ENCODE results near the gene PRR19. TPM values are rescaled to one million over a fixed set of nuclear protein-coding genes. Genes with fewer than 3 reads are reported as not detected.
"Not testable (repeated sequence)": the region's sequence is repeated elsewhere in the genome, so short reads cannot be mapped to it uniquely, and the experiment has no call there.

Gene PRR19
- polyA plus RNA-seq, 2 donors = 0.81 to 1.1 TPM

GRCh38 chr19:42331333-42331732 is 29.4 kb downstream of the PRR19 start:
- not testable (repeated sequence) for H3K36me3 ChIP-seq (ENCODE audit: control insufficient read depth in 2 of 2, insufficient read depth in 2 of 2, low read length in 1 of 2); H3K27ac ChIP-seq (ENCODE audit: low read depth in 2 of 2, low read length in 1 of 2); H3K9me3 ChIP-seq (ENCODE audit: control insufficient read depth in 2 of 2, insufficient read depth in 1 of 2, low read depth in 1 of 2, low read length in 1 of 2); H3K4me1 ChIP-seq (ENCODE audit: control insufficient read depth in 2 of 2, insufficient read depth in 2 of 2, low read length in 1 of 2); H3K4me3 ChIP-seq (ENCODE audit: low read depth in 1 of 2, low read length in 2 of 2); H3K27me3 ChIP-seq (ENCODE audit: control insufficient read depth in 1 of 2, insufficient read depth in 2 of 2, low read length in 2 of 2)
- WGBS, 2 donors = 87 to 89% methylated on average over 3 of the region's 3 CpGs

GRCh38 chr19:42332059-42332458 is 30.1 kb downstream of the PRR19 start:
- WGBS, 2 donors = 89 to 93% methylated on average over 6 of the region's 6 CpGs
- H3K36me3 ChIP-seq (ENCODE audit: control insufficient read depth in 2 of 2, insufficient read depth in 2 of 2, low read length in 1 of 2) = peaks cover 8 to 14% of the 10 kb centered on the region in 2 donors

GRCh38 chr19:42333018-42333417 is 31.1 kb downstream of the PRR19 start:
- WGBS, 2 donors = 92 to 96% methylated on average over 3 of the region's 3 CpGs
- no peaks in the 10 kb centered on the region for H3K4me1 ChIP-seq (ENCODE audit: control insufficient read depth in 2 of 2, insufficient read depth in 2 of 2, low read length in 1 of 2)
- no peak overlapping the region for H3K27ac ChIP-seq (ENCODE audit: low read depth in 2 of 2, low read length in 1 of 2)
- peaks cover 9 to 14% of the 10 kb centered on the region in 2 donors for H3K36me3 ChIP-seq (ENCODE audit: control insufficient read depth in 2 of 2, insufficient read depth in 2 of 2, low read length in 1 of 2)
- no peaks in the 10 kb centered on the region for H3K9me3 ChIP-seq (ENCODE audit: control insufficient read depth in 2 of 2, insufficient read depth in 1 of 2, low read depth in 1 of 2, low read length in 1 of 2)
- H3K27me3 ChIP-seq (ENCODE audit: control insufficient read depth in 1 of 2, insufficient read depth in 2 of 2, low read length in 2 of 2) = no peaks in the 10 kb centered on the region
- H3K4me3 ChIP-seq (ENCODE audit: low read depth in 1 of 2, low read length in 2 of 2) = no peak overlapping the region

More at GRCh38 chr19:42332059-42332458, 30.1 kb downstream of the PRR19 start:
- Histone ChIP-seq H3K9me3 (ENCODE audit: control insufficient read depth in 2 of 2, insufficient read depth in 1 of 2, low read depth in 1 of 2, low read length in 1 of 2) (no peaks in the 10 kb centered on the region), H3K27me3 (ENCODE audit: control insufficient read depth in 1 of 2, insufficient read depth in 2 of 2, low read length in 2 of 2) (no peaks in the 10 kb centered on the region), H3K4me1 (ENCODE audit: control insufficient read depth in 2 of 2, insufficient read depth in 2 of 2, low read length in 1 of 2) (no peaks in the 10 kb centered on the region), H3K4me3 (ENCODE audit: low read depth in 1 of 2, low read length in 2 of 2) (no peak overlapping the region), H3K27ac (ENCODE audit: low read depth in 2 of 2, low read length in 1 of 2) (no peak overlapping the region)

- Histone ChIP-seq H3K27ac (ENCODE audit: low read depth in 2 of 2, low read length in 1 of 2) (no peak overlapping the region), H3K4me1 (ENCODE audit: control insufficient read depth in 2 of 2, insufficient read depth in 2 of 2, low read length in 1 of 2) (no peaks in the 10 kb centered on the region), H3K9me3 (ENCODE audit: control insufficient read depth in 2 of 2, insufficient read depth in 1 of 2, low read depth in 1 of 2, low read length in 1 of 2) (no peaks in the 10 kb centered on the region), H3K4me3 (ENCODE audit: low read depth in 1 of 2, low read length in 2 of 2) (no peak overlapping the region), H3K36me3 (ENCODE audit: control insufficient read depth in 2 of 2, insufficient read depth in 2 of 2, low read length in 1 of 2) (peaks cover 9 to 14% of the 10 kb centered on the region in 2 donors), H3K27me3 (ENCODE audit: control insufficient read depth in 1 of 2, insufficient read depth in 2 of 2, low read length in 2 of 2) (no peaks in the 10 kb centered on the region)
- WGBS, 2 donors = 81 to 85% methylated on average over 21 of the region's 21 CpGs
Observed at GRCh38 chr19:42333975-42334696, 32.2 kb downstream of the PRR19 start.

GRCh38 chr19:42334697-42335373 is 32.9 kb downstream of the PRR19 start:
- peaks cover 9 to 14% of the 10 kb centered on the region in 2 donors for H3K36me3 ChIP-seq (ENCODE audit: control insufficient read depth in 2 of 2, insufficient read depth in 2 of 2, low read length in 1 of 2)
- no peaks in the 10 kb centered on the region for H3K27me3 ChIP-seq (ENCODE audit: control insufficient read depth in 1 of 2, insufficient read depth in 2 of 2, low read length in 2 of 2)
- no peaks in the 10 kb centered on the region for H3K4me1 ChIP-seq (ENCODE audit: control insufficient read depth in 2 of 2, insufficient read depth in 2 of 2, low read length in 1 of 2)
- 89% methylated on average over 13 of the region's 13 CpGs for WGBS, 2 donors
- H3K9me3 ChIP-seq (ENCODE audit: control insufficient read depth in 2 of 2, insufficient read depth in 1 of 2, low read depth in 1 of 2, low read length in 1 of 2) = no peaks in the 10 kb centered on the region
- H3K4me3 ChIP-seq (ENCODE audit: low read depth in 1 of 2, low read length in 2 of 2) = no peak overlapping the region
- H3K27ac ChIP-seq (ENCODE audit: low read depth in 2 of 2, low read length in 1 of 2) = no peak overlapping the region

- Histone ChIP-seq H3K36me3 (ENCODE audit: control insufficient read depth in 2 of 2, insufficient read depth in 2 of 2, low read length in 1 of 2) (peaks cover 9 to 14% of the 10 kb centered on the region in 2 donors), H3K4me1 (ENCODE audit: control insufficient read depth in 2 of 2, insufficient read depth in 2 of 2, low read length in 1 of 2) (no peaks in the 10 kb centered on the region)
- WGBS, 2 donors = 86 to 87% methylated on average over 7 of the region's 7 CpGs
Observed at GRCh38 chr19:42335374-42335936, 33.5 kb downstream of the PRR19 start.

GRCh38 chr19:42335971-42336370 is 34.0 kb downstream of the PRR19 start:
- WGBS, 2 donors = 93% methylated on average over 19 of the region's 19 CpGs

More at GRCh38 chr19:42335374-42335936, 33.5 kb downstream of the PRR19 start:
- Histone ChIP-seq H3K4me3 (ENCODE audit: low read depth in 1 of 2, low read length in 2 of 2) (no peak overlapping the region), H3K27ac (ENCODE audit: low read depth in 2 of 2, low read length in 1 of 2) (no peak overlapping the region), H3K27me3 (ENCODE audit: control insufficient read depth in 1 of 2, insufficient read depth in 2 of 2, low read length in 2 of 2) (no peaks in the 10 kb centered on the region), H3K9me3 (ENCODE audit: control insufficient read depth in 2 of 2, insufficient read depth in 1 of 2, low read depth in 1 of 2, low read length in 1 of 2) (no peaks in the 10 kb centered on the region)

GRCh38 chr19:42339126-42339860 is 37.4 kb downstream of the PRR19 start:
- H3K9me3 ChIP-seq (ENCODE audit: control insufficient read depth in 2 of 2, insufficient read depth in 1 of 2, low read depth in 1 of 2, low read length in 1 of 2); H3K4me1 ChIP-seq (ENCODE audit: control insufficient read depth in 2 of 2, insufficient read depth in 2 of 2, low read length in 1 of 2); H3K4me3 ChIP-seq (ENCODE audit: low read depth in 1 of 2, low read length in 2 of 2); H3K27ac ChIP-seq (ENCODE audit: low read depth in 2 of 2, low read length in 1 of 2); H3K27me3 ChIP-seq (ENCODE audit: control insufficient read depth in 1 of 2, insufficient read depth in 2 of 2, low read length in 2 of 2): not testable (repeated sequence)
- WGBS, 2 donors = 84 to 86% methylated on average over 7 of the region's 7 CpGs
- peaks cover 9 to 15% of the 10 kb centered on the region in 2 donors for H3K36me3 ChIP-seq (ENCODE audit: control insufficient read depth in 2 of 2, insufficient read depth in 2 of 2, low read length in 1 of 2)

More at GRCh38 chr19:42335971-42336370, 34.0 kb downstream of the PRR19 start:
- Histone ChIP-seq H3K4me3 (ENCODE audit: low read depth in 1 of 2, low read length in 2 of 2) (no peak overlapping the region), H3K4me1 (ENCODE audit: control insufficient read depth in 2 of 2, insufficient read depth in 2 of 2, low read length in 1 of 2) (no peaks in the 10 kb centered on the region), H3K36me3 (ENCODE audit: control insufficient read depth in 2 of 2, insufficient read depth in 2 of 2, low read length in 1 of 2) (peaks cover 9 to 14% of the 10 kb centered on the region in 2 donors), H3K27me3 (ENCODE audit: control insufficient read depth in 1 of 2, insufficient read depth in 2 of 2, low read length in 2 of 2) (no peaks in the 10 kb centered on the region), H3K9me3 (ENCODE audit: control insufficient read depth in 2 of 2, insufficient read depth in 1 of 2, low read depth in 1 of 2, low read length in 1 of 2) (no peaks in the 10 kb centered on the region), H3K27ac (ENCODE audit: low read depth in 2 of 2, low read length in 1 of 2) (no peak overlapping the region)

- not testable (repeated sequence) for H3K4me3 ChIP-seq (ENCODE audit: low read depth in 1 of 2, low read length in 2 of 2); H3K4me1 ChIP-seq (ENCODE audit: control insufficient read depth in 2 of 2, insufficient read depth in 2 of 2, low read length in 1 of 2); H3K27ac ChIP-seq (ENCODE audit: low read depth in 2 of 2, low read length in 1 of 2); H3K9me3 ChIP-seq (ENCODE audit: control insufficient read depth in 2 of 2, insufficient read depth in 1 of 2, low read depth in 1 of 2, low read length in 1 of 2); H3K27me3 ChIP-seq (ENCODE audit: control insufficient read depth in 1 of 2, insufficient read depth in 2 of 2, low read length in 2 of 2)
- H3K36me3 ChIP-seq (ENCODE audit: control insufficient read depth in 2 of 2, insufficient read depth in 2 of 2, low read length in 1 of 2) = peaks cover 9 to 17% of the 10 kb centered on the region in 2 donors
- 96% methylated on average over 4 of the region's 4 CpGs for WGBS, 2 donors
Observed at GRCh38 chr19:42339922-42340321, 38.0 kb downstream of the PRR19 start.
